DOHH2 (cell line): Measurements from ENCODE around the gene C20orf173.

Source experiments
- CTCF ChIP-seq: fragments of 200-600 bp; sonication (generic); IDR thresholded peaks from one replicate; pipeline ENCODE4 v1.5.1; 2014; ENCODE audit warnings: antibody characterized with exemption, mild to moderate bottlenecking, low read depth, low read length; ENCODE audit not compliant: poor library complexity, severe bottlenecking
- EZH2phosphoT487 ChIP-seq: fragments of 200-600 bp; sonication (generic); IDR thresholded peaks from 2 replicates; pipeline ENCODE4 v1.6.1; 2017; ENCODE audit warnings: borderline replicate concordance, mild to moderate bottlenecking, antibody characterized with exemption, low read length, moderate library complexity, mixed read lengths

- peak; percentile 76 for TF ChIP-seq CTCF
- TF ChIP-seq EZH2phosphoT487, result no peak
Observed at GRCh38 chr20:35511814-35512420, 17.5 kb downstream of the C20orf173 start.
